HG03378 (cell line): ENCODE results near the gene HP1BP3.
A peak's percentile ranks its signal among the peaks of the same experiment; 100 is the strongest.

Source experiments
- ATAC-seq: cut with Tn5 transposase; IDR thresholded peaks from one replicate; pipeline ENCODE4 v1.9.1; 2021; ENCODE audit warnings: mild to moderate bottlenecking, moderate library complexity; ENCODE audit not compliant: unreplicated experiment

HP1BP3 gene

DNA sequence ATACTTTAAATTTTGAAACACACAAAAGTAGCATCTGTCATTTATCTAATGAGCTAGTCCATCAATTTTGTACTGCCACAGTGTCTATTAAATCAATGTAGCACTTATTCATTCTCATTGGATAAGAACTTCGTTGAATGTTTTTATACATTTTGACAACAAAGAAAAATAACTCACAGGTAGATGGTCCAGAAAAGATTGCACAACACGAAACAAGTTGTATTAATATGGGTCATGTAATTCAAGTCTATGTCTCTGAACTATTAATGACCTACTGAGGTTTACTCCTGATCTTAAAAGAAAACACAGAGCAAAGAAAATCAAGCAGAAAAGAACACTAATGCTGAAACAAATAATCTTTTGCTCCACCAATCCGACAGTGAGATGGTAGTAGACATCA lies 15.3 kb downstream of the HP1BP3 start:
- no peak for ATAC-seq

DNA sequence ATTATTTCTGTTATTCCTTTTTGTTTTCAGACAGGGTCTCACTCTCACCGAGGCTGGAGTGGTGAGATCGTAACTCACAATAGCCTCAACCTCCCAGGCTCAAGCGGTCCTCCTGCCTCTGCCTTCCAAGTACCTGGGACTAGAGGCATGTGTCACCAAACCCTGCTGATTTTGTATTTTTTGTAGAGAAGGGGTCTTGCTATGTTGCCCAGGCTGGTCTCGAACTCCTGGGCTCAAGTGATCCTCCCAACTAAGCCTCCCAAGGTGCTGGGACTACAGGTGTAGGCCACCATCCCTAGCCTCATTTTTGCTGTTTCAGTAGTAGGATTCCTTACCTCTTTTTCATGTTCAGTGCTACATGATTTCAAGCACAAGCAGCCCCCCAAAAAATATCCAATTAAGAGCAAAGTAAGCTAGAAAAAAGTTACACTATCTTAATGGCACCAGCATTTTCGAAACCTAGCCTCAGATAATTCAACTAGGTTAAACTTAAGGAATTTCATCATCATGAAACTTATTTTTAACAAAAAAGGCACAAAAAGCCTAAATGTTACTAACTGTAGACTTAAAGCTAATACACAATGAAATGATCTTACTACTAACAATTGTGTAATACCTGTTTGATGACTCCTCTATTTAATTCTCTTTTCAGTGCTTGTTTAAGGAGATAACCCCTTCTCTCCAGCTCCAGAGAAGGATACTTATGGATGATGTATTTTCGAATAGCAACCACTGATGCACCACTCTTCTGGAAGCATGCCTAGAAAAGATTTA lies 16.6 kb downstream of the HP1BP3 start:
- no peak for ATAC-seq

DNA sequence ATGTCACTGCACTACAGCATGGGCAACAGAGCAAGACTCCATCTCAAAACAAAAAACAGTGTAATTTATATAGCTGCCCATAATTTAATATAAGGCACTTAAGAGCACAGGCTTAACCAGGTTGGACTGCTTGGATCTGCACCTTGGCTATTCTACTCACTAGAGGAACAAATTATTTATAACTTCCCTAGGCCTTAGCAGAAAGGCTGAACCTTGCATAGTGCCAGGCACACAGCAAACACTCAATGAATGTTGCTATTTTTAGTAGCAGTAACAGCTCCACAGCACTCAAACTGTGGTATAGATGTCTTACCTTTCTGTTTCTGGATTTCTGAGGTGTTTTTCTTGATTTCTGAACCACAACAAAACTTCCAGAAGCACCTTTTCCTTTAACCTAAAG lies 19.8 kb downstream of the HP1BP3 start:
- ATAC-seq = no peak

DNA sequence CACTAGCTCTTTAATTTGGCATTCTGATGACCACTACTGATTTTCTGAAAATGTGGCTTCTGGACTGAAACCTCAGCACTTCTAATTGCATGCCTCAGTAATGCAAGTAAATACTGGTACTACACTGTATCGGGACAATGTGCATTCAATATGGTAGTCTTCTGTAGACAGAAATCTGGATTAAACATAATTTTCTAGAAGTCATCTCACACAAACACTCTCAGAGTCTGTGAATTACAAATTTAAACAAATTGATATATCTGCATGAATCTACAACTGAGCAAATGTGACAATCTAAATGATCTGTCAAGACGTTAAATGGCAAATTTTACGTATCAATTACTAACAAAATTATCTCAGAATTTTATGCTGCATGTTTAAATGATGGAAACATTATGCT lies 23.7 kb downstream of the HP1BP3 start:
- no peak for ATAC-seq

DNA sequence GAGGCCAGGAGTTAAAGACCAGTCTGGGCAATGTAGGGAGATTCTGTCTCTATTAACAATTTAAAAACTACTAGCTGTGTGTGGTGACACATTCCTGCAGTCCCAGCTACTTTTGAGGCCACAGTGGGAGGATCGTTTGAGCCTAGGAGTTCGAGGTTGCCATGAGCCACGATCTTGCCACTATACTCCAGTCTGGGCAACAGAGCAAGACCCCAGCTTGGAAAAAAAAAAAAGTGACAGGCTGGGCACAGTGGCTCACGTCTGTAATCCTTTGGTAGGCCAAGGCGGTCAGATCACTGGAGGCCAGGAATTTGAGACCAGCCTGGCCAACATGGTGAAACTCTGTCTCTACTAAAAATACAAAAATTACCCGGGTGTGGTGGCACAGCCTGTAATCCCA lies 26.8 kb downstream of the HP1BP3 start:
- ATAC-seq = no peak

DNA sequence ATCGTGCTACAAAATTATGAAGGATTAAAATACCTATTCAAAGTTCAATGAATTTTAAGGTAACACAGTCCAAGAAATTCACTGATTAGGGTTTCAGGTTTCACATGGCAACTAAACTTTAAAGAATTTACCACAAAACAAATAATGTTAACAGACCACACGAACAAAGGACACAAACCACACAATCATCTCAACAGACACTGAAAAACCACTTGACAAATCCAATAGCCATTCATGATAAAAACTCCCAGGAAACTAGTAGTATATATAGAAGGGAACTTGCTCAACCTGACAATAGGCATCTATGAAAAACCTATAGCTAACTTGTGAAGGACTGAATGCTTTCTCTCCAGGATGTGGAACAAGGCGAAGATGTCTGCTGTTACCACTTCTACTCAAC lies 33.5 kb downstream of the HP1BP3 start:
- no peak for ATAC-seq

DNA sequence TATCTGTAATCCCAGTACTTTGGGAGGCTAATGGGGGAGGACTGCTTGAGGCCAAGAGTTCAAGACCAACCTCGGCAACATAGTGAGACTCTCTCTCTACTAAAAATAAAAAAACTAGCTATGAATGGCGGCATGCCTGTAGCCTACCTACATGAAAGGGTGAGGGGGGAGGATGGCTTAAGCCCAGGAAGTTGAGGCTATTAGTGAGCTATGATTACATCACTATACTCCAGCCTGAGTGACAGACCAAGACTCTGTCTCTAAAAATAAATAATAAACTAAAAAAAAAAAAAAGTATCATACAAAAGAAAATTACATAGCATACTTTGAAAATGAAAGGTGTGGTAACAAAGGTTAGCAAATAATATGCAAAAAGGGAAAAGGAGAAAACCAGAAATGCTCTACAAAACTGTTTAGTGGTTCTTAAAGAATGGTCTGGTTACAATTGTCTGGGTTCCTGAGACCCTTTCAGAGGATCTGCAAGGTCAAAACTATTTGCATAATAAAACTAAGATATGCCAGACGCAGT lies 35.6 kb downstream of the HP1BP3 start:
- ATAC-seq = no peak

DNA sequence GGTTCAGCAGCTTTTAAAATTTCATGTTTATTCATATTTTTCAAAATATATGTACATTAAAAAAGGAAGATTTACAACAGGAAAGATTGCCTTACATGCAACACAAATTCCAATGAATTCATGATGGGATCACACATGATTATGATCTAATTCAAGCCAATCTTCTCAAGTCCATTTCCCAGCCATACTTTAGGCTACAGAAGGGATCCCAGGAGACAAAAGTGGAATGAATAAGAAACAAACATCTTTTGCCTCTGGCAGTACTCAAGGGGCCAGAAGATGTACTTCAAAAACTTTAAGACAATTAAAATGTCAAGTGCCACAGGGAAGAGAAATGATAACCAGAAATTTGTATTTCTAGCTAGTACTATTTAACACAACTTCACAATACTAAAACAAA lies 44.4 kb downstream of the HP1BP3 start:
- ATAC-seq = no peak

DNA sequence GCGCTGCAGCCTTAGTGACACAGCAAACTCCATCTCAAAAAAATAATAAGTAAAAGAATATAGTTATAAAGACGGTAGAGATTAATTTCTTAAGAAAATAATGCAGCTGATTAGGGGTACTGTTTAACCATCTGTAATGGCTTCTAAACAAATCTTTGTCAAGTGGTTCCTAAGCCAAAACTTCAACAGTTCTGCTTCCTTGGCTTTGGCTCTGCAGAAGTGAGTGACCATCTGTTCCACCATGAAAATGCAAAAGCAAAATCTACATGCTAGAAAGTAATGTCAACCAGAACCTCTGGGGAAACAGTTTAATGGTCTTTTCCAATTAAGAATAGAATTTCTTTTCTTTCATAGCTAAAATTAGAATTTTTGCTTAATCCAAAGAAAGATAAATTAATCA lies 46.3 kb downstream of the HP1BP3 start:
- ATAC-seq = no peak

DNA sequence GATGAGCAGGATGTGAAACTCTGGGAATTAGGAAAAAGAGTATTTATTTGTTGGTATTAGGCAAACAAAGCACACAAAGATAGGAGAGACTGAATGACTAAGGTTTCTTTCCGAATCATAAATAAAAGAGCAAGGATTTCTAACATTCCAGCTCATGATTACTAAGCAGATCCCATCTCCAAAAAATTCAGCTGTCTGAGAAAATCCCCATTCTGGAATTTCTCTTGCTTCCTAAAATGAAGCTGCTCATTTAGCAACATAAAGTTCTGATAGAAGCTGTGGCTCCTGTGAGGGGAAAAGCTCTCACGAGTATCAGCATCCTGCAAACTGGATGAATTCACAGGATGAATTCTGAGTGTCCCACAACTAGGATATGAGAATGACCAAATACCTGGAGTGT lies 47.9 kb downstream of the HP1BP3 start:
- no peak for ATAC-seq

DNA sequence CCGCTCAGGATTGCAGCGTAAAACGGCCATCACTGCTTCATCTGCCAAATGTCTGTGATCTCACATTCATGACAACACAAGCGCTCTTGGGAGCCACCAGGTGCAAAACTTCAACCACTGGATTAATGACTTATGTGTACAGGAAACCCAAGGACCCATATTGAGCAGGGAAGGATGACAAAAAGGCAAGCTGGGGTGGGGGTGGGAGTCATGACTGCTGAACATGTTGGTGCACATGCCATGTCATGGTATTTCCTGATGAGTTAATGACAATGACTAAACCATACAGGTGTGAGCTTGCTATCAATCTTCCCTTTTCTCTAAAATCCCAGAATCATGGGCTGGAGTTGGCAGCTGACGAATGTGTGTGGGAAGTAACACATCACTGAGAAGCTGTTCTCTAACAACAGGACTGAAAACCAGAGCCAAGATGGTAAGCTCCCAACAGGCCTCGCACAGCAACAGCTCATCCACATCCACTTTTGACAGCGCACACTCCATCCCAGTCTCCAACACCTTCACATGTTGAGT lies 51.5 kb downstream of the HP1BP3 start:
- no peak for ATAC-seq

DNA sequence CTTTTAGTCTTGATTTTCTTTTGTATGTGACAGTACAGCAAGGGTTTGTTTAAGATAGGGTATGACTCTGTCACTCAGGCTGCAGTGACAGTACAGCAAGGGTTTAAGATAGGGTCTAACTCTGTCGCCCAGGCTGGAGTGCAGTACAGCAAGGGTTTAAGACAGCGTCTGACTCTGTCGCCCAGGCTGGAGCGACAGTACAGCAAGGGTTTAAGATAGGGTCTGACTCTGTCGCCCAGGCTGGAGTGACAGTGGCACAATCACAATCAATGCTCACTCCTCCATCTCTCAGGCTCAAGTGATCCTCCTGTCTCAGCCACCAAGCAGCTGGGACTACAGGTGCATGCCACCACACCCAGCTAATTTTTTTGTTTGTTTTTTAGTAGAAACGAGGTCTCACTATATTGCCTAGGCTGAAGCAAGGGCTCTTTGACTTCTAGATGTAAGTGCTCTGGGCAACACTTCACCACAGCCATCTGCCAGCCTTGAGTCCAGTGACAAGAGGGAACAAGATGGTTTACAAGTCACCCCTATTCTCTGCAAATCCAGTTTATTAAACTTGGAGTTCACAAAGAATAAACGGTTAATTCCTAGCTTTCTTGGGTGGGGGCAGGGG lies 53.6 kb downstream of the HP1BP3 start:
- ATAC-seq = no peak

DNA sequence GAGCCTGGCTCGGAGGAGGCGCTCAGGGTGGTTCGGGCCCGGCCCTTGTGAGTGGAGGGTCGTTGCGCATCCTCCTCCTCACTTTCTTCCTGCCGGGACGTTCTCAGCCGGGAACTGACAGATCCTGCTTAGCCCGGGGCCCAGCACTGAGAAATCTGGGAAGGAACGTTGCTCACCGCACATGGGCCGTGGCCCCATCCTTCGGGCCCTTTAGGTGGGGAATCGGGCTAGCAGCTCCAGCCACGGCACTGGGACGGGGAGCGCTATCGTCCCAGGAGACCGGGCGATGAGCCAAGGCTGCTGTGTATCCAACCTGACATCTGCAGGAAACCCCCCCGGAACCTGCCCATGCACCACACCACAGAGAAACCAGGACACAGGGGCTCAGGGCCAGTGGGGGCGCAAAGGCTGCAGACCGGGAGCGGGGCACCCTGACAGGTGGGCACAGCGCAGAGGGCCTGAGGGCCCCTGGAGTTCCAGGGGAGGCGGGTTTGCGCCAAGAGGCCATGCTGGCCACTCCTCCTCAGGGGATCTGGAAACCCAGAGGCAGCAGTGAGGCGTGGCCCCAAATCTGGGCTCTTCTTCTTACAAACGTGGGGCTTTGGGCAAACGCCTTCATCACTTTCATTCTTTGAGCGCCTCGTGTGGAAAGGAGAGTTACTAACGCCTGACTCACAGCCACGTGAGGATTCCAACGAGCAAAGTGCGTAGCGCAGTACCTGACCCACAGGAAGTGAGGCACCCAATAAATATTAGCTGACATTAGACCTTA lies 54.3 kb downstream of the HP1BP3 start, which contains the start of gene SH2D5:
SH2D5 (minus strand) TSS at position 116 of the 772 bp plus-strand sequence. CDS start 4,659 bp downstream, outside the sequence.
- peak; percentile 77 for ATAC-seq

DNA sequence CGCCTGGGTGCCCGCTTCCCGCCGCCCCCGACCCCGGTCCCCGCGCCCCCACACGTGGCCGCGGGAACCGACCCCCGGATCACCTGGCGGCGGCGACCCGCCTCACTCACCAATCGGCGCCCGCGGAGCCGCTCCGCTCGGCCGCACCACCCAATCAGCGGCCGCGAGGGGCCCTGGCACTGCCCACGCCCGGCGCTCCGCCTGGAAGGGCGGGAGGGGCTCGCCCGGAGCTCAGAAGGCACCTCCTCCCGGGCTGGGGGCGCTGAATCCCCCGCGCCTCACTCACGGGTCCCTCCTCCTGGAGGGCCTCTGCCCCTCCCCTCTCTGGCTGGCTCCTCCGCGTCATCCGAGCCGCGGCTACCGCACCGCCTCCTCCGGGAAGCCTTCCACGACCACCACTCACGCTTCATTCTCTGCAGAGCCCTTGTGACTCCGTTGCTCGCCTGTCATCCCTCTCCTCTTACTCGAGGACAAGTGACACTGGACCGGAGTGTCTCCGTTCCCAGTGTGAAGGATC lies 55.0 kb downstream of the HP1BP3 start:
- no peak for ATAC-seq

DNA sequence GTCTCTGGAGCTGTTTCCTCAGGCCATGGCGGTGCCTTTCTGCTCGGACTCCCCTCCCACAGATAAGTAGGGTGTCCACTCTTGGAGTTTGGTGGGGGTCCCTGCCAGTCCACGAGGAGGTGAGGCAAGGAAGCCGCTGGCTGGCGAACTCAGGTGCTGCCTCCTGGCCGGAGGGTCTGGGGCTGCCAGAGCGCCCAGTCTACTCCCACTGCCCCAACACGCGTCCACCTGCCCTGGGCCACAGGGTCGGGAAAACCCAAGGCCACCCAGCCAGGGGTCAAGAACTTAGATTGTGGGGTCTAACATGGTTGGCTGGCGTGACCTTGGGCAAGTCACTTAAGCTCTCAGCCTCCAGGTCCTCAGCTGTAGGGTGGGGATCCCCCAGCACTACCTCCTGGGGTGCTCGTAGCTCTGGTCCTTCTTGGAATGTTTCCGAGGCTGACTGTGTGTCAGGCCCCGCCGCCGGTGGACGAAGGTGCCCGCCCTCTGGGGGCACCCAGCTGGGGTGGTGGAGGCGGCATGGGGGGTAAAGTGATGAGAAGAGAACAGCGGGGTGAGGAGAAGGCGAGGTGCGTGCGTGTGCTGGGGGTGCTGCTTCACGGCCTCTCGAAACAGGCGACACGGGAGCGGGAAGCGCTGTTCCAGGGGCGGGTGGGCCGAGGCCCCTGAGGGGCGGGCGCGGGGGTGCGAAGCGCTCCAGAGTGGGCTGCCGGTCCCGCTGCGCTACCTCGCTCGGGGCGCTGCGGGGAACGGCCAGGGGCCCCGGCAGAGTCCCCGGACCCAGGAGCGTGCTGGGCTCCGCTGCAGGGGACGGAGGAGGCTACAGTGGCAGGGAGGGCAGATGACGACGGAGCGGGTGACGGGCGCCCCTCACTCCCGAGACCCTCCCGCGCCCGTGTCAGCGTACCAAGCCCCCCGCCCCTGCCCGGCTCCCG lies 55.8 kb downstream of the HP1BP3 start:
- ATAC-seq = no peak

DNA sequence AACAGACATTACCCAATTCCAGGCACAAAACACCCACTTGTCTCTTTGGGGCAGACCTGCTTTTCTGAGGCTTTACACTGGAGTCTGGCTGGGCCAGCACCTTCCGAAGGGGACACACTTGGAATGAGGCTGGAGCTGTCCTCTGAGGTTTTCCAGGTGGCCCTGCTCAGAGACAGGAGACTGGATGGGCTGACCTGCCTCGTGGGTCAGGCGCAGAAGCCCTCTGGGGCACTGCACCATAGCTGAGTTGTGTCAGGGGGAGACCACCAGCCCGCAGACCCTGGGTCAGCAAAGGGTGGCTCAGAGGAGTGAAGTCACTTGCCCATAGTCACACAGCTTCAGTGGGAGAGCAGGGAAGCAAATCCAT lies 56.4 kb downstream of the HP1BP3 start:
- no peak for ATAC-seq

DNA sequence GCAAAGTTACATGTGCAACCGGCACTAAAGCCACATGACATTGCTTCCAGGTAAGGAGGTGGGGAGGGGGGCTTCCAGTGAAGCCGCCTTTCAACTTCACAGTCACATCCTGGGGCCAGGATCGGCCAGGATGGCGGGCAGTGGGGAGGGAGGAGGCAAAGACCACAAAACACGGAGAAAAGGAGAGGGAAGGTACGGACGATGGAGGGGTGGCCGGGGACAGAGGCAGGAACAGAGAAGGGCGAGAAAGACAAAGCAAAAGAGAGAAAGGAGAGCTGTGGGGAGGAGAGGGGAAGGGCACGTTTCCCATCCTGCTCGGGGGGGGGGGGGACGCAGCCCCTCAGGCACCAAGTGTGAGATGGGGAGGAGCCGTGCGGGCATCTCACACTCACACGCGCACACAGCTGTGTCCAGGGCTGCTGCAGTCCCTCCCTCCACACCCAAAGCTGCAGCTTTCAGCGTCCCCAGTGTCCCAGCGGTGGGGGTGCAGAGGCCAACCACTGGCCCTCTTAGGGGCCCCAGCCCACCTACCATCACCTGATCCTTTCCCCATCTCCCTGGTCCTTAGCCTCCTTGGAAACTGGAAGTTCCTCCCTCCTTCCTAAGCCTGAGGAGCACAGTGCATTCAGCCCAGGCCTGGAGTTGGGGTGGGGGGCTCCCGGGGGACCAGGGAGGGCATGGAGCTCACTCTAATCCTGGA lies 57.0 kb downstream of the HP1BP3 start:
- no peak for ATAC-seq

DNA sequence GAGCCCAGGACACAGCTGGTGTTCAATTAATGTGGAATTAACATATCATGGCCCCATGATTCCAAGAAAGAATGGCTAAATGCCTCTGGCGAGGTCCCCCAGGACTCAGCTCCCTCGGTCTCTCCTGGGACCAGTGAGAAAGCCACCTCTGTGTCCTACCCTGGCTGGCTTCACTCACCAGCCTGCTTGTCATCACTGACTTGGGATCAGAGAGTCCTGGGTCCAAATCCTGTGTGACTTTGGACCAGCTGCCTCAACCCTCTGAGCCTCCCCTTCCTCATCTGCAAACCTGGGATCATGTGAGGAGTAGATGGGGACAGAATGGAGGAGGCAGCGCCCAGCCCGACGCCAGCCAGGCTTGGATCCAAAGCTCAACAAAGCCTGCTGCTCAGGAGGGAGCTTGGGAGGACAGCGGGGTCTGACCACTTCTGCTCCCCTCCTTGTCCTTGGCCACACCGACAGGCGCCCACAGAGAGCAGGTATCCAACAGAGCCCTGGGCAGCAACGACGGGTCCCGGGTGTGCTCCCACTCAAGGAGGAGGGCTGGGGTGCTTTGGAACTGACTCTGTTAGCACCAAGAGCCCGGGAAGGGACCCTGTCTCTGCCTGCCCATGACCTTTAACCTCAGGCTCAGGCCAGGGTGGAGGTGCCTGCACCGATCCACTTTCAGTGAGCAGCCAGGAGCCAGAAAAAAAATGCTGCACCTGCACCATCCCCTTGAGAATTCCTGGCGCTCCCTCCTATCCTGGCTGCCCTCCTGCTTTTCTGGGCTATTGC lies 57.8 kb downstream of the HP1BP3 start:
- ATAC-seq = no peak
